MM.1S (cell line): ENCODE results near the gene MCTP2.

Source experiments
- DNase-seq: peaks from one replicate; pipeline ENCODE4 v3.0.0-alpha.2; 2015
- H2AFZ ChIP-seq: fragments of 300-600 bp; sonication (generic); 2 replicates; pipeline ENCODE4 v1.6.0; 2016; ENCODE audit warnings: antibody characterized with exemption, low read length
- H3F3A ChIP-seq: fragments of 300-600 bp; sonication (generic); 2 replicates; pipeline ENCODE4 v1.6.1; 2016; ENCODE audit warnings: mild to moderate bottlenecking, antibody characterized with exemption, low read length, moderate library complexity, mixed read lengths; ENCODE audit not compliant: insufficient read depth
- H3K27ac ChIP-seq: fragments of 300-600 bp; sonication (generic); 2 replicates; pipeline ENCODE4 v1.5.1; 2016; ENCODE audit warnings: mild to moderate bottlenecking, low read length
- H3K27me3 ChIP-seq: fragments of 300-600 bp; sonication (generic); replicated peaks from 2 replicates; pipeline ENCODE4 v1.6.0; 2016; ENCODE audit warnings: low read length; ENCODE audit not compliant: insufficient read depth
- H3K36me3 ChIP-seq: fragments of 300-600 bp; sonication (generic); replicated peaks from 2 replicates; pipeline ENCODE4 v1.6.1; 2016; ENCODE audit warnings: mild to moderate bottlenecking, low read length, mixed read lengths; ENCODE audit not compliant: insufficient read depth
- H3K4me1 ChIP-seq: fragments of 300-600 bp; sonication (generic); 2 replicates; pipeline ENCODE4 v1.6.1; 2016; ENCODE audit warnings: low read length, mixed read lengths
- H3K4me2 ChIP-seq: fragments of 300-600 bp; sonication (generic); 2 replicates; pipeline ENCODE4 v1.6.0; 2016; ENCODE audit warnings: low read depth, low read length
- H3K4me3 ChIP-seq: fragments of 300-600 bp; sonication (generic); 2 replicates; pipeline ENCODE4 v1.5.1; 2016; ENCODE audit warnings: low read length, mixed read lengths
- H3K79me2 ChIP-seq: fragments of 300-600 bp; sonication (generic); 2 replicates; pipeline ENCODE4 v1.6.1; 2016; ENCODE audit warnings: mixed run types, low read length, mixed read lengths
- H3K9ac ChIP-seq: fragments of 300-600 bp; sonication (generic); 2 replicates; pipeline ENCODE4 v1.6.1; 2016; ENCODE audit warnings: low read length, mixed read lengths
- H3K9me2 ChIP-seq: fragments of 300-600 bp; sonication (generic); replicated peaks from 2 replicates; pipeline ENCODE4 v1.6.1; 2016; ENCODE audit warnings: mild to moderate bottlenecking, low read length, mixed read lengths; ENCODE audit not compliant: insufficient read depth
- H3K9me3 ChIP-seq: fragments of 300-600 bp; sonication (generic); replicated peaks from 2 replicates; pipeline ENCODE4 v1.6.1; 2016; ENCODE audit warnings: mild to moderate bottlenecking, low read length, mixed read lengths; ENCODE audit not compliant: insufficient read depth
- H4K20me1 ChIP-seq: fragments of 300-600 bp; sonication (generic); 2 replicates; pipeline ENCODE4 v1.6.1; 2016; ENCODE audit warnings: mild to moderate bottlenecking, low read length, moderate library complexity, mixed read lengths; ENCODE audit not compliant: insufficient read depth
- EZH2 ChIP-seq: fragments of 300-600 bp; sonication (generic); optimal IDR thresholded peaks from 2 replicates; pipeline ENCODE3; 2017; ENCODE audit warnings: low read depth, mild to moderate bottlenecking, antibody characterized with exemption, low read length, mixed read lengths
- EZH2phosphoT487 ChIP-seq: fragments of 300-600 bp; sonication (generic); IDR thresholded peaks from 2 replicates; pipeline ENCODE4 v1.6.1; 2018; ENCODE audit warnings: antibody characterized with exemption, low read length
- TF ChIP-seq, protein P1 (sequence below): fragments of 300-600 bp; sonication (generic); IDR thresholded peaks from 2 replicates; pipeline ENCODE4 v1.5.1; 2016; ENCODE audit warnings: antibody characterized with exemption, low read length, mixed read lengths

Gene MCTP2

DNA sequence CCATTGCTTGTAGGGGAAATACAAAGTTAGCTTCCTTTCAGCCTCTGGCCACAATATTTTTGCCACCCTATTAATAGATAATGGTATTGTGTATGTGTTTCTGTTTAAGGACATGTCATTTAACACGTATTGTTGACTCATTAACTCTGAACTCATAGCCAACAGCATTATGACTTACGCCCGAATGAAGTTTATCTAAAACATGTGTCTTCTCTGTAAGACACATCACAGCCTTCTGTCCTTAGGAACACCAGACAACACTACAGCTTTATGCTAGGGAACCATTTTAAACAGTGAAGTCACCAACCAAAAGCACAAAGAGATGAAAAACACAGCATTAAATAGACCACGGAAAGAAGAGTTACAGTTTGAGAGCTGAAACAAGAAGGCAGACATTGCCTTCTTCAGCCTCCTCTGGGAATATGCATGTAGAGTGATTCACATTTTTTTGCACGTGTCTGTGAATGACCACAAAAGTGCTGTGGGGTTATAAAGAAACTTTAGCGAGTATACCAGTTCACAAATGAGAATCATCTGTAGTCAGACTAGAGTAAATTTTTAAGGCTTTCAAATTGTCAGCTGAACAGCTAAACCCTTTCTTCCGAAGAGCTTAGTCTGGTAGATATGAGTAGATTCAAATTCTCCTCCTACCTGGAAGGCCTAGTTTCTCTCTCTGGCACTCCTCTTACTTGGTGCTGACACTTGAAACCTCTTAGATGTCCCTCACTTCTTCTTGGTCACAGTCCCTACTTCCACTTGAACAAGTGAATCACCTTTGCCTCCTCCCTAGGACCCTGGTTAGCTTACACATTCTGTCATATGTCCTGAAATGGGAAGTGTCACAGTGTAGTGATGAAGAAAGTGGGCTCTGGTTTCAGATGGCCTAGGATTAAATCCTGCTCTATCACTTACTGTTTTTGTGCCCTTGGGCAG, 32.2 kb downstream of the MCTP2 start:
- Histone ChIP-seq H3K4me3 (no peak overlapping the region), H3K4me2 (no peak overlapping the region), H3K9me3 (no peaks in the 10 kb centered on the region), H4K20me1 (no peaks in the 10 kb centered on the region), H3F3A (0 out of 2 replicates have a peak, but pooled peaks cover 2% of the 10 kb centered on the region), H3K27me3 (no peaks in the 10 kb centered on the region), H3K36me3 (no peaks in the 10 kb centered on the region), H3K9me2 (no peaks in the 10 kb centered on the region), H2AFZ (no peak overlapping the region), H3K27ac (no peak overlapping the region), H3K4me1 (peaks cover 19% of the 10 kb centered on the region), H3K79me2 (no peaks in the 10 kb centered on the region; the same call in 1 of the 2 replicates), H3K9ac (no peak overlapping the region)
- TF ChIP-seq EZH2 (no peak), EZH2phosphoT487 (no peak)
- TF ChIP-seq, protein P1, sequence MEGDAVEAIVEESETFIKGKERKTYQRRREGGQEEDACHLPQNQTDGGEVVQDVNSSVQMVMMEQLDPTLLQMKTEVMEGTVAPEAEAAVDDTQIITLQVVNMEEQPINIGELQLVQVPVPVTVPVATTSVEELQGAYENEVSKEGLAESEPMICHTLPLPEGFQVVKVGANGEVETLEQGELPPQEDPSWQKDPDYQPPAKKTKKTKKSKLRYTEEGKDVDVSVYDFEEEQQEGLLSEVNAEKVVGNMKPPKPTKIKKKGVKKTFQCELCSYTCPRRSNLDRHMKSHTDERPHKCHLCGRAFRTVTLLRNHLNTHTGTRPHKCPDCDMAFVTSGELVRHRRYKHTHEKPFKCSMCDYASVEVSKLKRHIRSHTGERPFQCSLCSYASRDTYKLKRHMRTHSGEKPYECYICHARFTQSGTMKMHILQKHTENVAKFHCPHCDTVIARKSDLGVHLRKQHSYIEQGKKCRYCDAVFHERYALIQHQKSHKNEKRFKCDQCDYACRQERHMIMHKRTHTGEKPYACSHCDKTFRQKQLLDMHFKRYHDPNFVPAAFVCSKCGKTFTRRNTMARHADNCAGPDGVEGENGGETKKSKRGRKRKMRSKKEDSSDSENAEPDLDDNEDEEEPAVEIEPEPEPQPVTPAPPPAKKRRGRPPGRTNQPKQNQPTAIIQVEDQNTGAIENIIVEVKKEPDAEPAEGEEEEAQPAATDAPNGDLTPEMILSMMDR: no peak
- DNase-seq: no peak

DNA sequence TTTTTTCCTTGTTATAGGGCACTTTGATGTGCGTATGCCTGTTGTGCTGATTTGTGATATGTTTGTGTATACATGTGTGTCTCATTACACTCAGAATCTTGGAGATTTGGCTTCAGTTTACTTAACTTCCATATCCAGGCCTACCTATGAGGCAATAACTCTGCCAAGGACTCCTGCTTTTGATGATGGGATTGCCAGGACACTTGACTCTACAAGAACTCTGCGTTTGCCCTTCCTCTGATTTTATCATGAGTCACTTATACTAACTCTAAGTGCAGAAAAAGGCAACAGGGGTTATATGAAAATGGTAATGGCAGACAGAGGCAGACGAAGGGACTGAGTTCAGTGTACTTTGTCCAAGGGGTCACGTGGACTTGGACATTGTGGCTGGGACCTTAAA, 33.6 kb downstream of the MCTP2 start:
- H3K36me3 ChIP-seq: no peaks in the 10 kb centered on the region
- no peak overlapping the region for H3K9ac ChIP-seq
- H3K9me3 ChIP-seq: no peaks in the 10 kb centered on the region
- no peak overlapping the region for H3K4me2 ChIP-seq
- no peaks in the 10 kb centered on the region for H3K9me2 ChIP-seq
- 0 out of 2 replicates have a peak, but pooled peaks cover under 1% of the 10 kb centered on the region for H3F3A ChIP-seq
- H3K4me3 ChIP-seq: no peak overlapping the region
- no peaks in the 10 kb centered on the region for H3K27me3 ChIP-seq
- H3K79me2 ChIP-seq: no peaks in the 10 kb centered on the region; the same call in 1 of the 2 replicates
- H2AFZ ChIP-seq: no peak overlapping the region
- no peaks in the 10 kb centered on the region for H4K20me1 ChIP-seq
- no peak overlapping the region for H3K27ac ChIP-seq
- H3K4me1 ChIP-seq: peaks cover 5% of the 10 kb centered on the region
- no peak for DNase-seq
- TF ChIP-seq EZH2phosphoT487 (no peak), EZH2 (no peak)
- TF ChIP-seq, protein P1: no peak

DNA sequence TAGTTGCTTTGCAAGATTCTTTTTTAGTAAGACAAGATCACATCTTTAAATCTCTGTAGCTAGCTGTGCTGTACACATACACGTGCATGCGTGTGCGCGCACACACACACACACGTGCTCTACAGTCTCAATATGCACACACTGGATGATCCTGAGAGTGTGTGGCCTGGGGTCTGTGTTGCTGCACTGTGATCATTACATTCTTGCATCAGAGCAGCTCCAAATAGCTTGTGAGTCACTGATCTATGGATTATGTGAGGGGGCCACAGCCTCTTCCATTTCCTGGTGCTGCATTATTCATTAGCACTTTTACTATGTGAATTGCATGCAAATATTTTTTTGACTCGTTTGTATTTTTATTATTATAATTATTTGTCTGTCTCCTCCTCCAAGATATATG, 34.6 kb downstream of the MCTP2 start:
- Histone ChIP-seq H2AFZ (no peak overlapping the region), H3K27ac (no peak overlapping the region), H3K27me3 (no peaks in the 10 kb centered on the region), H3K9me2 (no peaks in the 10 kb centered on the region), H3K4me1 (no peaks in the 10 kb centered on the region; the same call in 1 of the 2 replicates), H3K4me2 (no peak overlapping the region), H3K79me2 (no peaks in the 10 kb centered on the region), H3K9ac (no peak overlapping the region), H4K20me1 (no peaks in the 10 kb centered on the region), H3K9me3 (no peaks in the 10 kb centered on the region), H3K36me3 (no peaks in the 10 kb centered on the region), H3K4me3 (no peak overlapping the region), H3F3A (no peaks in the 10 kb centered on the region)
- DNase-seq: no peak
- TF ChIP-seq, protein P1: no peak
- TF ChIP-seq EZH2phosphoT487: no peak
- TF ChIP-seq EZH2: no peak
